Measurements from ENCODE around the gene ATF7IP. TPM values are rescaled to one million over a fixed set of nuclear protein-coding genes. Genes with fewer than 3 reads are reported as not detected.

Gene ATF7IP
- total and polyA plus RNA-seq, 3 donors from 2014 or later: 71.0 to 84.6 (median 77.1) TPM

- WGBS, 2 donors: 95 to 99% methylated on average over 4 of the region's 4 CpGs
- Histone ChIP-seq H3K4me3 (no peak overlapping the region), H3K9me3 (no peaks in the 10 kb centered on the region), H3K4me1 (no peaks in the 10 kb centered on the region), H3K36me3 (ENCODE audit: low read depth, missing control alignments) (no peaks in the 10 kb centered on the region), H3K27me3 (no peaks in the 10 kb centered on the region), H3K27ac (no peak overlapping the region)
- TF ChIP-seq POLR2A (IDR thresholded peaks at IDR 0.05) (no peak), CTCF (IDR thresholded peaks at IDR 0.05) (no peak)
- intact Hi-C loops (cut with DNase I; ENCODE audit: low total_unique reads): no loop called here
- DNase-seq: no peak
These were observed 57.2 kb downstream of the ATF7IP start for GRCh38 chr12:14422516-14423230.

GRCh38 chr12:14424545-14424944 is 59.1 kb downstream of the ATF7IP start:
- H3K4me3 ChIP-seq: no peak overlapping the region
- H3K27me3 ChIP-seq: no peaks in the 10 kb centered on the region
- H3K9me3 ChIP-seq: no peaks in the 10 kb centered on the region
- TF ChIP-seq CTCF (IDR thresholded peaks at IDR 0.05) (no peak), POLR2A (IDR thresholded peaks at IDR 0.05) (no peak)
- DNase-seq: no peak
- no peaks in the 10 kb centered on the region for H3K36me3 ChIP-seq (ENCODE audit: low read depth, missing control alignments)
- intact Hi-C loops (cut with DNase I; ENCODE audit: low total_unique reads): no loop called here
- WGBS, 2 donors: 93 to 94% methylated on average over 3 of the region's 3 CpGs
- no peak overlapping the region for H3K27ac ChIP-seq
- no peaks in the 10 kb centered on the region for H3K4me1 ChIP-seq

- intact Hi-C loops (cut with DNase I; ENCODE audit: low total_unique reads): no loop called here
- TF ChIP-seq POLR2A (IDR thresholded peaks at IDR 0.05) (no peak), CTCF (IDR thresholded peaks at IDR 0.05) (no peak)
- no peaks in the 10 kb centered on the region for H3K9me3 ChIP-seq
- no peak overlapping the region for H3K4me3 ChIP-seq
- H3K36me3 ChIP-seq (ENCODE audit: low read depth, missing control alignments): no peaks in the 10 kb centered on the region
- no peak overlapping the region for H3K27ac ChIP-seq
- H3K27me3 ChIP-seq: no peaks in the 10 kb centered on the region
- DNase-seq: no peak
- H3K4me1 ChIP-seq: no peaks in the 10 kb centered on the region
These were observed 61.3 kb downstream of the ATF7IP start for GRCh38 chr12:14426792-14427191.

GRCh38 chr12:14427929-14428328 is 62.4 kb downstream of the ATF7IP start:
- Histone ChIP-seq H3K4me1 (no peaks in the 10 kb centered on the region), H3K36me3 (ENCODE audit: low read depth, missing control alignments) (no peaks in the 10 kb centered on the region), H3K9me3 (no peaks in the 10 kb centered on the region), H3K27ac (no peak overlapping the region), H3K4me3 (no peak overlapping the region), H3K27me3 (no peaks in the 10 kb centered on the region)
- TF ChIP-seq CTCF (IDR thresholded peaks at IDR 0.05) (no peak), POLR2A (IDR thresholded peaks at IDR 0.05) (no peak)
- intact Hi-C loops (cut with DNase I; ENCODE audit: low total_unique reads): no loop called here
- WGBS, 2 donors: 100% methylated on average over 1 of the region's 1 CpG
- no peak for DNase-seq

- Histone ChIP-seq H3K27me3 (no peaks in the 10 kb centered on the region), H3K27ac (no peak overlapping the region), H3K36me3 (ENCODE audit: low read depth, missing control alignments) (no peaks in the 10 kb centered on the region), H3K4me1 (no peaks in the 10 kb centered on the region), H3K9me3 (no peaks in the 10 kb centered on the region), H3K4me3 (no peak overlapping the region)
- TF ChIP-seq POLR2A (IDR thresholded peaks at IDR 0.05) (no peak), CTCF (IDR thresholded peaks at IDR 0.05) (no peak)
- intact Hi-C loops (cut with DNase I; ENCODE audit: low total_unique reads): no loop called here
- no peak for DNase-seq
- WGBS, 2 donors: 91 to 96% methylated on average over 2 of the region's 2 CpGs
These were observed 65.0 kb downstream of the ATF7IP start for GRCh38 chr12:14430394-14430986.
